GM18907 (cell line): Measurements from ENCODE around the gene DNAJA3.

Experiments
- ATAC-seq: cut with Tn5 transposase; IDR thresholded peaks from one replicate; pipeline ENCODE4 v1.9.1; 2021; ENCODE audit warnings: mild to moderate bottlenecking, moderate library complexity; ENCODE audit not compliant: unreplicated experiment

The DNAJA3 gene

DNA sequence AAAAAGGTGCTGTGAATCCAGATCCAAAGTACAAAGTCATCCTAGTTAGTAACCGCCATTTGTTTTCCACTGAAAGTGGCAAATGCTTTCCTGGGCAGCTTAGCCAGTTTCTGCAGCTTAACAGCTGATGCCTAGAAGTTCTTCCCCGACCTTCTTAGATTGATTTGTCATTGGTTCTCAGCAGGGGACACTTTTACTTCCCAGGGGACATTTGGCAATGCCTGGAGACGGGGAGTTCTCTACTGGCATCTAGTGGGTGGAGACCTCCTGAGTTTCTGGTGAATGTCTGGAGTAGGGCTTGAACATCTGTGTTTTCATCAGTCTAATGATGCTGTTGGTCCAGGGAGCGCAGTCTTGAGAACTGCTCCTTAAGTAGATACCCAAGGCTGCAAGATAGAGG is 7.6 kb downstream of the DNAJA3 start:
- no peak for ATAC-seq

DNA sequence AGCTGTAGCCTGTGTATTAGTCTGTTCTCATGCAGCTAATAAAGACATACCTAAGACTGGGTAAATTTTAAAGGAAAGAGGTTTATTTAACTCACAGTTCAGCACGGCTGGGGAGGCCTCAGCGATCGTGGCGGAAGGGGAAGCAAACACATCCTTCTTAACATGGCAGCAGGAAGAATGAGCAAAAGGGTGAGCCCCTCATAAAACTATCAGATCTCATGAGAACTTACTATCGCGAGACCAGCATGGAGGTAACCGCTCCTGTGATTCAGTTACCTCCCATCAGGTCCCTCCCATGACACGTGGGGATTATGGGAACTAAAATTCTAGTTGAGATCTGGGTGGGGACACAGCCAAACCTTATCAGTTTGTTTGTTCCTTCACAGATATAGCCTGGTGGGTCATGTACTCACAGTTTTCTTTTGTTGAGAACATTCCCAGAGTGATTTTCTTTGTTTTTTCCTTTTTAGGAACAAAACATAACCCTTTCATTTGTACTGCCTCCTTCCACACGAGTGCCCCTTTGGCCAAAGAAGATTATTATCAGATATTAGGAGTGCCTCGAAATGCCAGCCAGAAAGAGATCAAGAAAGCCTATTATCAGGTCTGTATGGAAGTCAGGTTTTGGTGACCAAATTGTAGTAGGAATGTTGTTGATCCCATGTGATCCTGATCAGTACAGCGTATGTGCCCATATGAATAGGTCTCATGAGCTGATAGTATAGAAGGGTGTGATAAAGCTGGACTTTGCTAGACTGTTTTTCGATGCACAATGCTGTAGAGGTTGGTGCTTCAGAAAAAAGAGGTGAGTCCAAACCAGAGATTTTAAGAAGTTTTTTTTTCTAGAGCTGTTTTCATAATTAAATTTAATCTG is 8.5 kb downstream of the DNAJA3 start:
- no peak for ATAC-seq

- ATAC-seq, result no peak
Observed at GRCh38 chr16:4435337-4436067, 9.8 kb downstream of the DNAJA3 start.

GRCh38 chr16:4437366-4437765 is 11.7 kb downstream of the DNAJA3 start:
- ATAC-seq, result no peak

GRCh38 chr16:4442371-4442770 is 16.7 kb downstream of the DNAJA3 start:
- ATAC-seq, result no peak

GRCh38 chr16:4443271-4443670 is 17.6 kb downstream of the DNAJA3 start:
- ATAC-seq, result no peak

DNA sequence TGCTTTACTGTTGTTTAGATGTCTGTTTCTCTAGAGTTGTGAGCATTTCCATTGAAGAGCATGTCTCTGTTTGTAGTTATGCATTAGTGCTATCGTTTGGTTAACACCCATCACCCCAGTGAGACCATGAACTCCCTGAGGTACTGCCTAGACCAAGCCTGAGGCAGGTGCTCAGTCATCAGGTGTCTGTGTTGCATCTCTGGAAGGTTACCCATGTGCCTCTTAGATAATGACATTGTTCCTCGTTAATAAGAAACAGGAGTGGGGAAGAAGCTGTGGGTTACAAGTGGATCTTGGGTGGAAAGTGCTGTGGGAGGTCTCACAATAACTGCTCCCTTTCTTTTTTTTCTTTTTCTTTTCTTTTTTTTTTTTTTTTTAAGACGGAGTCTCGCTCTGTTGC is 18.3 kb downstream of the DNAJA3 start:
- no peak for ATAC-seq

DNA sequence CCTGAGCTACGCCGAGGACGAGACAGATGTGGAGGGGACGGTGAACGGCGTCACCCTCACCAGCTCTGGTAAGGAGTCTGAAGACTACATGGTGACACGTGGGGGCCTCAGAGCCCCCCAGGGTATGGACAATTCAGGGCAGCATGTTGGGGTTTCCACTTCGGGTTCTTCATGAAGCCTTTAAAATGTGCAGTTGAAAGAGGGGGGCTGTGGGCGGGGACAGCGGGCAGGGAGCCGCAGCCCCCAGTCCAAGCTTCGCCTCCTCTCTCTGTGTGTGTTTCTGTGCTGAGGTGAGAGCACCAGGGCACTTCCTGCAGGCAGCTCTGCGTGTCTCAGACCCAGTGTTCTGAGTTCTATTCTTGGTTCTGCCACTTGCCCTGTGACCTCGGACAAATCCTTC is 24.8 kb downstream of the DNAJA3 start:
- no peak for ATAC-seq

DNA sequence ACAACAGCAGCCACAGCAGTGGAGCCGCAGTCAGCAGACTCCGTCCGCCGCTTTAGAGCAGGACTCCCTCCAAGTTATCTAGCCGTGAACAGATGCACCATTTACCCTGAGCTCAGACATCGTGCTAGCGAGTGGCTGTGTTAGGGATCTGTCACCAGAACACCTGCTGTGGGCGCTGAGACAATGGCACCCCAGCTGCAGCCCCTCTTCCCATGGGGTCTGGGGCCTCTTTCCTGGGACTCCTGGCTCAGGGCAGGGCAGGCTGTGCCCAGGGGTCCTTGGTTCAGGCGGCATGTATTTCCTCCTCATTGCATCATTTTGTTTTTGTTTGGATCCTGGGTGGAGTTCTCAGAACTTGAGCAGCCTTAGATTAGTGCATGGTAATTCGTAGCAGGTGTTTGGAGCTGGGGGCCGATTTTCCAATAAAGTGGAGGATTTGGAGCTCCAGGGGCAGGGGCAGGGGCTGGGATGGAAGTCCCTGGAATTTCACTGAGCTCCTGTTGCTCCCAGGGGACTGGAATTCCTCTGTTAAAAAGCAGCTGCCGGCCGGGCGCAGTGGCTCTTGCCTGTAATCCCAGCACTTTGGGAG is 25.4 kb downstream of the DNAJA3 start:
- ATAC-seq, result no peak

GRCh38 chr16:4452674-4453073 is 27.0 kb downstream of the DNAJA3 start:
- ATAC-seq, result no peak

GRCh38 chr16:4454623-4455022 is 29.0 kb downstream of the DNAJA3 start:
- ATAC-seq, result no peak

DNA sequence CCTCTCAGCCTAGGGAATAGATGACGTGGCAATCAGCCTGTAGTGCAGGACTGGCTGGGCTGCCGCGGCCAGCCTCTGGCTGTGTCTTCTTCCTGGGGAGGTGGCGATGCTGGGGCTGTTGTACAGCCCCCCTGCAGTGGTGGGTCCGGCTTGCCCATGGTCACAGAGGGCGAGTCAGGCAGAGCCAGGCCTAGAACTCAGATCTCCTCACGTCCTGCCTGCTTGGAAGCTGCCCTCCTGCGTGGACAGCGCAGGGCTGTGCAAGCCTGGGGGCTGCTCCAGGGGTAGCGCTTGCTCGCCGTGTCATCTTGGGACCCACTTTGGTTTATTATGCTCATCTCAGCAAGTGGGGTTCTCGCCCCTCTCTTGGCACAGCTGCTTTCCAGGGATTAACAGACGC is 29.4 kb downstream of the DNAJA3 start:
- ATAC-seq, result no peak

DNA sequence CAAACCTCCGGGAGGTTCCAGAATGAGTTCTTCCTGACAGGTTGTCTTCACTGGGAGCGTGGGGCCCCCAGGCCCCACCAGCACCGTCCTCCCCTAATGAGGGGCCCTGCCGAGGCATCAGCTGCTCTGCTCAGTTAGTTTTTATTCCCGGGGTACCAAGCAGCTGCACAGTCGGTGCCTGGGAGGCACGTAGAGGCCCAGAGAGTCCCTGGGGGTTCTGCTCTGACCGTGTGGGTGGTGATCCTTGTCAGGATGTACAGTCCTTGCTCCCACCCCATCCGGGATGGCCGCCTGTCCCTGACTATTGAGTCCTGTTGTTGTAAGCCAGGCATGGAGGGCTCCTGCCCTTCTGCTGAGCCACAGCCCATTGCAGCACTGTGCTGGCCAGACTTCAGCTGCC is 30.3 kb downstream of the DNAJA3 start:
- ATAC-seq, result no peak

DNA sequence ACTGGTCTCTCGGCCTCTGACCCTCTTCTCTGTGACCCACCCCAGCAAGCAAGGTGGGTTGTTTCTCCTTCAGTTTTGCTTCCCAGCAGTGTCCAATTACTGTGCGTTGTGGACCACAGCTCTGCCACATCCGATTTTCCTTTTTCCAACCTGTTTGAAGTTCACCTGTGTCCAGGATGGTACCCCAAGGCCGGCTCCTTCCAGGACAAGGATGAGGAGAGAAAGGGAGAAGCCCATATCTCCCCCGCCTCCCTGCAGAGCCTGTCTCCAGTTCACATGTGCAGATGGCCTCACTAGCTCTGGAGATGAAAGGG is 35.2 kb downstream of the DNAJA3 start:
- ATAC-seq, result no peak

- ATAC-seq, result no peak
Observed at GRCh38 chr16:4461250-4462085, 35.8 kb downstream of the DNAJA3 start.

DNA sequence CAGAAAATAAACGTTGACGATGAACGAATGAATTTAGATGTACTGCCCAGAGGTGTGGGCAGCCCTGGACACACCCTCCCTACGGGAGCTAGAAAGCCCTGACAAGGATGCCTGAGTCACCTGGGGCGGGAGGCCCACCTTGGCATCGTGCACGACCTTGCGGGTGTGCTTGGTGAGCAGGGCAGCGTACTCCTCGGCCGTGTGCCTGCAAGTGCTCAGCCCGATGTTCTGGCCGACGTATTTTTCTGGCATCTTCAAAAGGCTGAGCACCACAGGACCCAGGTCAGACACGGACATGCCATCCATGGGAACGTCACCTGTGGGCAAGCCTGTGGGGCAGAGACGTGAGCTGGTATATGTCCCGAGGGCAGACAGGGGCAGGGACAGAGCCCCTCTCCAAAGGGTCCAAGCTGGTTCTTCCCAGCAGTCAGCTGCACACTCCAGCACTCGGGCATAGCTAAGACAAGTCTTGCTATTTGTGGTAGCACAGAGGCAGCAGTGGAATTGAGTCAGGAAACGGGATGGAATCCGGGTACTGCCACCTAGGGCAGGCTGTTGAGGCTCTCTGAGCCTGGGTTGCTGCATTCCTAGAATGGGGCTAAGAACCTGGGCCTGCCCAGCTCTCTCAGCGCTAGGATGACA is 38.0 kb downstream of the DNAJA3 start:
- ATAC-seq, result no peak

GRCh38 chr16:4465977-4466779 is 40.5 kb downstream of the DNAJA3 start:
- no peak for ATAC-seq

- no peak for ATAC-seq
Observed at GRCh38 chr16:4467916-4468315, 42.2 kb downstream of the DNAJA3 start.

- ATAC-seq, result no peak
Observed at GRCh38 chr16:4468972-4469371, 43.3 kb downstream of the DNAJA3 start.

DNA sequence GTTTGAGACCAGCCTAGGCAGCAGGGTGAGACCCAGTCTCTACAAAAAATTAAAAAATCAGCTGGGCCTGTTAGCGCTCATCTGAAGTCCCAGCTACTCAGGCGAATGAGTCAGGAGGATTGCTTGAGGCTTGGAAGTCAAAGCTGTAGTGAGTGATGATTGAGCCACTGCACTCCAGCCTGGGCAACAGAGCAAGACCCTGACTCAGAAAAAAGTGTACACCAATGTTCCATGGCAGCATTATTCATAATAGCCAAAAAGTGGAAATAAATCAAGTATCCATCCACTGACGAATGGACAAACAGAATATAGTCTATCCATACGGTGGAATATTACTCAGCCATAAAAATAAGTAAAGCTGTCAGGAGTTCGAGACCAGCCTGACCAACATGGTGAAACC is 46.2 kb downstream of the DNAJA3 start:
- no peak for ATAC-seq
